ENCODE results near the gene RLF.
A peak's percentile ranks its signal among the peaks of the same experiment; 100 is the strongest.

RLF gene

DNA sequence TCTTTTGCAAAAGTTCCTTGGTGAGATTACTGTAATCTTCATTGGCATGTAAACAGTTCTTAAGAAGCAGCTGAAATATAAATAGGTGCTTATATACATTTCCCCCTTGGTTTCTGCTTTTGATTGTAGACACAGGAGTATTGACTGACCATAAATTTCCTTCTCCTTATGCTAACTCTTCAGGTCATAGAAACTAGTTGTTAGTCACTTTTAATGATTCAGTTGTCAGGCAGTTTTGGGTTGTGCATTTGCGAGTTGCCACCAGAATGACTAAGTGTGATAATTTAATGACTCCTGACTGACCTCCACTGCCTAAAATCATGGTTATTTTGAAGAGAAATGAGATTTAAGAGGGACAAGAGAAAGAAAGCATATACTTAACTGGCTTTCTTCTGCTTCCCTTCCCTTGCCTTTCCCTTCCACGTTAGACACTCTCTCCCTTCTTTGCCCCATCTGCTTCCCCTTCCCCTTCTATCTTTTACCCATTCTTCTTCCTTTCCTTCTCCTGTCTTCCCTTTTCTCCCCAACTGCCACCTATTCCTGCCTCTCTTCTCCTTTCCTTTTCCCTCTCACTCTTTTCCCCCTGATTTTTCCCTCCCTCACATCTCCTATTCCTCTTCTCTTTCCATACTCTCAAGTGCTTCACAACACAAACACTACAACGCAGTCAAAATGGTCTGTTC, 109.1 kb downstream of the RLF start:
- DNase-seq (ENCODE audit: low read depth), result peak; percentile 34

DNA sequence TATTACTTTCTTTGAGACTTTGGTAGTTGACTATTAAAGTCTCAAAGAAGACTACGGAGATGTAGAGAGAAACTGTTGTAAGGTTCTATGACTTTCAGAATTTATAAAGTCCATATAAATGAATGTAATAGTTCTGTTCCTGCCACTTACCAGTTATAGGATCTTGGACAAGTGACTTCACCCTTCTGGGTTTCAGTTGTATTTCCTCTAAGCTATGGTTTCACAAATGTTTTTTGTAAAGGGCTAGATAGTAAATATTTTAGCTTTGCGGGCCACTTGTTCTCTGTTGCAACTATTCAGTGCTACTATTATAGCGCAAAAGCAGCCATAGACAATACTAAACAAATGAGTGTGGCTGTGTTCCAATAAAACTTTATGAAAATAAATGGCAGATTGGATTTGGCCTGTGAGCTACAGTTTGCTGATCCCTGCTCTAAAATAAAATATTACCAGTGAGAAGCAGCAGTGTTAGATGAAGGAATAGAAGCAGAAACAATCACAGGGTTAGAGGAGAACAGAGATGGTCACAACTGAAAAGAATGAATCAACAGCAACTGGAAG, 111.5 kb downstream of the RLF start:
- DNase-seq (ENCODE audit: low read depth), result no peak

DNA sequence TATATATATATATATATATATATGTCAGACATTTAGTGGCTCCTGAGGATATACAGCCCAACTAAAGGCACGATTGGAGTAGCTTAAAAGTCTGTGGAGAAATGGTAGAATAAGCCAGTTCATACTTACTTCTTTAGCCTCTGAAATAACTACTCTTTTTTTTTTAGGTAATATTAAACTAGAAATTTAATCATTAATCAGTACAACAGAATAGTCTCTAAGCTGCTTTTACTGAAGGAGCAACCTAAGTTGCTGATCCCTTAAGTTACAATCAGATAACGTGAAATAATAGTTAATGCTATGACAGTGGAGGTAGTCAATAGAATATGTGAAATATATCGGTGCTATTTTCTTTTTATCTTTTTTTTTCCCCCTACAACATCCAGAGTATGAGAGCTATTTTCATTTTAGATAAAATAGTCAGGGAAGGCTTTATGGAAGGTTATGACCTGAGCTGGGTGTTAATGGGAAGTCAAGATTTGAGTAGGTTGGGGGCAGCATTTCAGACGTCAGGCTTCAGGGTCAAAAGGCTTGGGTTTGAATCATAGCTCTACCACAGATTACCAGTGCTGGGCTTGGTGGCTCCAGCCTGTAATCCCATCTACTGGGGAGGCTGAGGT, 112.5 kb downstream of the RLF start:
- DNase-seq (ENCODE audit: low read depth), result no peak

DNA sequence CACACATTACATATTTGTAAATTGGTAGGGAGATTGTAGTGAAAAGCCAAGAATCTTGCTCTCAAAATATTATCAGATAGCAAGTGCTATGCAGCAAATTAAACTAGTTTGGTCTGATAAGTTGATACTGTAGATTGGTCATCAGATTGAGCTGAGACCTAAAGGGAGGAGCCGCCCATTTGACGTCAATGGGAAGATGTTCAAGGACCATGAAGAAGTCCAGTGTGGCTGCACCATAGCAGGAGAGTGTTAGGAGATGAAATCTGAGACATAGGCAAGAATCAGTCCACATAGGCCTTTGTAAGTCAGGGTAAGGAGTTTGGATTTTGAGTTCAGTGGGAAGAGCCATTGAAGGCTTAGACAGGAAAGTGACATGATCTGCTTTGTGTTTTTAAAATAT, 113.1 kb downstream of the RLF start:
- no peak for DNase-seq (ENCODE audit: low read depth)

DNA sequence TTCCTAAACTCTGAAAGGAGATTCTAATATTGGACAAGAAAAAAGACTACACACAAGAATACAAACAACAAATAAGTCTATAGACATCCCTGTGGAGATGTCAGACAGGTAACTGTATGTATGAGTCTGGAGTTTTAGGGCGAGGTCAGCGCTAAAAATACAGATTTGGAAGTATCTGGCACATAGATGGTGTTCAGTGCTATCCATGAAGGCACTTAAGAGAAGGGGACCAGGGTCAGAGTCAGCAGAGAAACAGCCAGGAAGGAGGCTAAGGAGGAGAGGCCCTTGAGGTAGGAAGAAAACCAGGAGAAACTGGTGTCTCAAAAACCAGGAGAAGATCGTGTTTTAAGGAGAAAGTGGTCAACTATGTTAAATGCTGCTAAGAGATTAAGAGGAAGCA, 114.9 kb downstream of the RLF start:
- DNase-seq (ENCODE audit: low read depth), result no peak

DNA sequence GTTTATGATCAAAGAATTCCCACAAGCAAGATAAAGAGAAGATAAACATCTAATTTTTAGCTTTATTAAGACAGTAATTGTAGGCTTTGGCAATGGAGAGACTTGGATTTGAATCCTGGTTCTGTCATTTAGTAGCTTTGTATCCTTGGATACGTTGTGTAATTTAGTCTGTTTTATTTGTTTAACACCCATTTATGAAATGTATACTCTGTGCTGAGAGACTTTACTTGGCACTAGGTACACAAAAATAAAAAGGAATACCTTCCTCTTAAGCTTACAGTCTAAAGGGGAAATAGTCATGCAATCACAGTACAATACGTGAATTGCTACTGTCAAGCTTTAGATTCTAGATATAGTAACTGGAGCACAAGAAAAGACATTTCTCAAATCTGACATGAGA, 120.7 kb downstream of the RLF start:
- no peak for DNase-seq (ENCODE audit: low read depth)
